Lower leg skin (tissue), 4 donors: ENCODE data around the gene DMD. TPM values are rescaled to one million over a fixed set of nuclear protein-coding genes. Genes with fewer than 3 reads are reported as not detected.

Source experiments
- DNase-seq, 2 donors: peaks; one replicate each; pipeline ENCODE4 v3.0.0-alpha.2; 2019; ENCODE audit warnings: low spot score in 2 of 2
- H3K4me3 ChIP-seq: fragments of 200-600 bp; sonication (generic); 2 replicates; pipeline ENCODE4 v1.5.1; 2017; ENCODE audit warnings: mild to moderate bottlenecking, low read depth; ENCODE audit not compliant: poor library complexity, severe bottlenecking
- CTCF ChIP-seq, 3 donors: fragments of 450-650 bp; IDR thresholded peaks; one replicate each; pipeline ENCODE4 v1.5.1; 2016; ENCODE audit warnings: antibody characterized with exemption in 3 of 3, mild to moderate bottlenecking in 3 of 3, moderate library complexity in 2 of 3
- POLR2A ChIP-seq, 2 donors: fragments of 450-650 bp; IDR thresholded peaks; one replicate each; pipeline ENCODE4 v1.6.1; 2016 to 2017; ENCODE audit warnings: antibody characterized with exemption in 2 of 2, mild to moderate bottlenecking in 1 of 2, moderate library complexity in 1 of 2
- WGBS, 2 donors: methylation state at CpG; one replicate each; pipeline ENCODE4 v1.1.5; 2018; 5-methylcytosine and 5-hydroxymethylcytosine counted together
- intact Hi-C: fragments of 100-400 bp; cut with DNase I; formaldehyde crosslinking; loops from one replicate; pipeline ENCODE4 v1.15.0; 2023; ENCODE audit warnings: low total_unique reads
- total RNA-seq, 4 donors: library from RNA; depleted of rRNA; stranded (reverse); fragments of >200 nt; gene quantifications; one replicate each; pipeline ENCODE4 v1.1.0, GENCODE V29; 2016

The DMD gene
- total RNA-seq, 4 donors from 2014 or later = 23.0 to 27.5 (median 26.7) TPM

GRCh38 chrX:33204889-33205288, 6.5 kb downstream of the DMD start:
- H3K4me3 ChIP-seq = no peak overlapping the region
- WGBS, 2 donors = 30 to 41% methylated on average over 5 of the region's 5 CpGs
- intact Hi-C loops = no loop called here
- no peak for TF ChIP-seq CTCF (IDR thresholded peaks at IDR 0.05)
- no peak for TF ChIP-seq POLR2A (IDR thresholded peaks at IDR 0.05)
- no peak for DNase-seq

- no peak for TF ChIP-seq CTCF (IDR thresholded peaks at IDR 0.05)
- no peak for TF ChIP-seq POLR2A (IDR thresholded peaks at IDR 0.05)
- H3K4me3 ChIP-seq = no peak overlapping the region
- intact Hi-C loops = no loop called here
- WGBS, 2 donors = 36 to 52% methylated on average over 8 of the region's 8 CpGs
- DNase-seq = no peak
Measured at GRCh38 chrX:33198561-33199279, 12.6 kb downstream of the DMD start.

GRCh38 chrX:33195698-33196097, 15.7 kb downstream of the DMD start:
- DNase-seq = no peak
- no peak overlapping the region for H3K4me3 ChIP-seq
- WGBS, 2 donors = 74 to 94% methylated on average over 1 of the region's 1 CpG
- TF ChIP-seq CTCF (IDR thresholded peaks at IDR 0.05) = no peak
- TF ChIP-seq POLR2A (IDR thresholded peaks at IDR 0.05) = no peak
- intact Hi-C loops = no loop called here

- TF ChIP-seq POLR2A (IDR thresholded peaks at IDR 0.05) (no peak), CTCF (IDR thresholded peaks at IDR 0.05) (no peak)
- intact Hi-C loops = no loop called here
- WGBS, 2 donors = 14 to 39% methylated on average over 1 of the region's 1 CpG
- H3K4me3 ChIP-seq = no peak overlapping the region
- no peak for DNase-seq
Measured at GRCh38 chrX:33194876-33195433, 16.4 kb downstream of the DMD start.

- no peak for TF ChIP-seq CTCF (IDR thresholded peaks at IDR 0.05)
- no peak for TF ChIP-seq POLR2A (IDR thresholded peaks at IDR 0.05)
- DNase-seq = no peak
- H3K4me3 ChIP-seq = no peak overlapping the region
- intact Hi-C loops = no loop called here
- WGBS, 2 donors = 86 to 92% methylated on average over 2 of the region's 2 CpGs
Measured at GRCh38 chrX:33194289-33194688, 17.1 kb downstream of the DMD start.
